Smooth muscle cell (in vitro differentiated cells): Measurements from ENCODE around the gene CMSS1. TPM values are rescaled to one million over a fixed set of nuclear protein-coding genes. Genes with fewer than 3 reads are reported as not detected.

Experiments used
- DNase-seq: peaks from one replicate; lab custom pipeline; 2025; ENCODE audit not compliant: unreplicated experiment; lab: John Stamatoyannopoulos, UW
- H2AFZ ChIP-seq: fragments of 200-600 bp; sonication (generic); 2 replicates; pipeline ENCODE4 v1.6.0; 2016; ENCODE audit warnings: antibody characterized with exemption, low read depth, mild to moderate bottlenecking
- H3F3A ChIP-seq: fragments of 200-600 bp; sonication (generic); 2 replicates; pipeline ENCODE4 v1.6.0; 2017; ENCODE audit warnings: antibody characterized with exemption, low read depth
- H3K27ac ChIP-seq: fragments of 200-600 bp; sonication (generic); 2 replicates; pipeline ENCODE4 v1.5.1; 2016; ENCODE audit warnings: low read depth, mild to moderate bottlenecking
- H3K27me3 ChIP-seq: fragments of 200-600 bp; sonication (generic); 2 replicates; pipeline ENCODE4 v1.6.1; 2016; ENCODE audit warnings: low read depth, mild to moderate bottlenecking
- H3K36me3 ChIP-seq: fragments of 200-600 bp; sonication (generic); 2 replicates; pipeline ENCODE4 v1.5.1; 2016; ENCODE audit warnings: low read depth
- H3K4me1 ChIP-seq: fragments of 200-600 bp; sonication (generic); 2 replicates; pipeline ENCODE4 v1.5.1; 2016; ENCODE audit warnings: low read depth
- H3K4me2 ChIP-seq: fragments of 200-600 bp; sonication (generic); 2 replicates; pipeline ENCODE4 v1.6.0; 2016; ENCODE audit warnings: mild to moderate bottlenecking
- H3K4me3 ChIP-seq: fragments of 200-600 bp; sonication (generic); 2 replicates; pipeline ENCODE4 v1.5.1; 2016; ENCODE audit warnings: mild to moderate bottlenecking
- H3K79me2 ChIP-seq: fragments of 200-600 bp; sonication (generic); 2 replicates; pipeline ENCODE4 v1.6.0; 2016; ENCODE audit warnings: low read depth, mild to moderate bottlenecking
- H3K9ac ChIP-seq: fragments of 200-600 bp; sonication (generic); 2 replicates; pipeline ENCODE4 v1.6.0; 2016; ENCODE audit warnings: low read depth
- H3K9me3 ChIP-seq: fragments of 200-600 bp; sonication (generic); replicated peaks from 2 replicates; pipeline ENCODE4 v1.5.1; 2016; ENCODE audit warnings: low read depth
- H4K20me1 ChIP-seq: fragments of 200-600 bp; sonication (generic); 2 replicates; pipeline ENCODE4 v1.6.0; 2016; ENCODE audit warnings: low read depth
- CTCF ChIP-seq: fragments of 200-600 bp; sonication (generic); IDR thresholded peaks from 2 replicates; pipeline ENCODE4 v1.5.1; 2017; ENCODE audit warnings: borderline replicate concordance, mild to moderate bottlenecking, antibody characterized with exemption; ENCODE audit not compliant: insufficient read depth, poor library complexity, severe bottlenecking
- WGBS: methylation state at CpG from one replicate; pipeline ENCODE4 v1.1.7; 2016; ENCODE audit warnings: low lambda C conversion rate; 5-methylcytosine and 5-hydroxymethylcytosine counted together
- polyA plus RNA-seq: library from polyadenylated mRNA; unstranded; fragments of >200 nt; fragmentation: Nextera tagmentation; extraction: Ambion mirVana; gene quantifications from 2 replicates; pipeline ENCODE4 v1.2.1, GENCODE V29; 2016
- total RNA-seq: library from RNA; depleted of rRNA; stranded (reverse); fragments of >200 nt; gene quantifications from 2 replicates; pipeline ENCODE4 v1.2.3, GENCODE V29; 2014

CMSS1 gene
- total and polyA plus RNA-seq, 2 experiments from 2014 or later = 19.2 to 24.1 TPM

- 82% methylated on average over 1 of the region's 1 CpG for WGBS
- Histone ChIP-seq H3F3A (peaks cover 69% of the 10 kb centered on the region), H3K79me2 (peaks cover 70% of the 10 kb centered on the region), H3K36me3 (peaks cover 18% of the 10 kb centered on the region), H3K9ac (no peak overlapping the region), H3K27me3 (no peaks in the 10 kb centered on the region), H3K4me1 (peaks cover 11% of the 10 kb centered on the region), H3K27ac (peak overlapping the region; percentile 55), H3K4me2 (no peak overlapping the region), H4K20me1 (peaks cover 45% of the 10 kb centered on the region), H3K9me3 (no peaks in the 10 kb centered on the region), H3K4me3 (no peak overlapping the region), H2AFZ (no peak overlapping the region)
- no peak for DNase-seq
- TF ChIP-seq CTCF = no peak
Observed at GRCh38 chr3:99851955-99852354, 34.3 kb downstream of the CMSS1 start.

GRCh38 chr3:99852851-99853250 is 35.2 kb downstream of the CMSS1 start:
- Histone ChIP-seq H4K20me1 (peaks cover 53% of the 10 kb centered on the region), H3K9me3 (no peaks in the 10 kb centered on the region), H3K4me2 (no peak overlapping the region), H3K27me3 (no peaks in the 10 kb centered on the region), H3K9ac (no peak overlapping the region), H3K4me3 (no peak overlapping the region), H3K79me2 (peaks cover 79% of the 10 kb centered on the region), H3K27ac (peak overlapping the region; percentile 21), H3K4me1 (peaks cover 8% of the 10 kb centered on the region), H3F3A (peaks cover 66% of the 10 kb centered on the region), H3K36me3 (peaks cover 18% of the 10 kb centered on the region), H2AFZ (no peak overlapping the region)
- DNase-seq = no peak
- TF ChIP-seq CTCF = no peak
- 92% methylated on average over 1 of the region's 1 CpG for WGBS

GRCh38 chr3:99854756-99855298 is 37.2 kb downstream of the CMSS1 start:
- 76% methylated on average over 1 of the region's 1 CpG for WGBS
- Histone ChIP-seq H4K20me1 (peaks cover 47% of the 10 kb centered on the region), H3K79me2 (peaks cover 82% of the 10 kb centered on the region), H3K27me3 (no peaks in the 10 kb centered on the region), H3K9me3 (no peaks in the 10 kb centered on the region), H2AFZ (no peak overlapping the region), H3K36me3 (peaks cover 9% of the 10 kb centered on the region), H3K27ac (peak overlapping the region; percentile 98), H3F3A (peaks cover 61% of the 10 kb centered on the region), H3K4me3 (no peak overlapping the region), H3K9ac (no peak overlapping the region), H3K4me1 (peaks cover 13% of the 10 kb centered on the region), H3K4me2 (no peak overlapping the region)
- TF ChIP-seq CTCF = no peak
- DNase-seq = no peak

GRCh38 chr3:99855900-99856299 is 38.2 kb downstream of the CMSS1 start:
- H3K27ac ChIP-seq = peak overlapping the region; percentile 98
- H3K4me2 ChIP-seq = no peak overlapping the region
- peaks cover 19% of the 10 kb centered on the region for H3K4me1 ChIP-seq
- H3K4me3 ChIP-seq = no peak overlapping the region
- H4K20me1 ChIP-seq = peaks cover 43% of the 10 kb centered on the region
- no peak overlapping the region for H2AFZ ChIP-seq
- H3K9me3 ChIP-seq = no peaks in the 10 kb centered on the region
- no peak for TF ChIP-seq CTCF
- H3F3A ChIP-seq = peaks cover 56% of the 10 kb centered on the region
- H3K36me3 ChIP-seq = no peaks in the 10 kb centered on the region
- H3K79me2 ChIP-seq = peaks cover 82% of the 10 kb centered on the region
- no peak for DNase-seq
- H3K9ac ChIP-seq = no peak overlapping the region
- 88% methylated on average over 1 of the region's 1 CpG for WGBS
- H3K27me3 ChIP-seq = no peaks in the 10 kb centered on the region
